Measurements from ENCODE around the gene PVALB. TPM values are rescaled to one million over a fixed set of nuclear protein-coding genes. Genes with fewer than 3 reads are reported as not detected.
A peak's percentile ranks its signal among the peaks of the same experiment; 100 is the strongest.

Gene PVALB
- total and polyA plus RNA-seq, 10 of the 15 experiments (the other 5 are each of a cell fraction or from before 2014, with no cell fraction given): not detected

DNA sequence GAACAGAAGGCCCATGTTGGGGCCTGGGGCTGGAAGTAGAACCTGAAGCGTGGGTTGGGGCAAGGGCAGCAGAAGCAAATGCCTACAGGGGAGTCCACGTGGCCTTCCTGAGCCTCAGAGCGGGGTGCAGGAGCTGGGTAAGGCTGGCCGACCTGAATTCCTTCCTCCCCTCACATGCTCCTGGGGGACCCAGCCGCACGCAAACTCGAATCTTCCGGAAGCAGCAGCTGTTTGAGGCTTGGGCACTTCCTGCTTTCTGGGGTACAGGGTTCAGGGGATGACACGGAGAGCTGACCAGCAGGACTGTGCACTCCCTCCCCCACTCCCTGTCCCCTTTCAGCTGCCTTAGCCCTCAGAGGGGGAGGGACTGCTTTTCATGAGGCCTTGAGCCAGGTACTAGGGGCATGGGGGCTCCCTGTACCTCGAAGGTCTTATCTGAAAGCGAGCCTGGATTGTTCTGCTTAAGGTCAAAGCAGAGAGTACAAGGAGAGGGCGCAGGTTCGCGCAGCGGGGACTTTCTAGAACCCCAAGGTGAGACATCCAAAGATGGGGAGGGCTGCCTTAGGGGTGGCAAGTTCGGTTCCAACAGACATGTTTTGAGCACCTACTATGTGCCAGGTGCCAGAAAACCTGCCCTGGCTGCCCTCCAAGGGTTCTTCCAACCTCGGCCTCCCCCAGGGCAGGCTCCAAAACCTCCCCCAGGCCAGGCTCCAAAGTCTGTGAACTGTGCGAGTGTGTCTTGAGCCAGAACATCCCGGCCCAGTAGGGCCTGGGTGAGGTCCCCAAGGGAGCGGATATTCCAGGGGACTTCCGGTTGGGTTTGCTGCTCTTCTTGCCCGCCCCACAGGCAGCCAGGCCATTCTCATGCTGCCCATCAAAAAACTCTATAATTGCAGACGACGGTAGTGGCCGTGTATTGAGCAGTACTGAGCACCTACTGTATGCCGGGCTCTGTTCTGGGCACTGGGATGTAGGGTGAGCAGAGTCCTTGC is 45.7 kb upstream of the PVALB start (continued):
- TF ChIP-seq GABPA (IDR thresholded peaks at IDR 0.05; ENCODE audit: low read depth) (peak; percentile 65; the same call in 1 of the 2 replicates), KDM1A (IDR thresholded peaks at IDR 0.05; ENCODE audit: borderline replicate concordance) (no peak), BMI1 (IDR thresholded peaks at IDR 0.05; ENCODE audit: borderline replicate concordance) (no peak), CREM (IDR thresholded peaks at IDR 0.05; ENCODE audit: low read depth) (peak; percentile 40; the same call in 1 of the 2 replicates), ZNF24 (IDR thresholded peaks at IDR 0.05) (no peak), POLR2AphosphoS2 (IDR thresholded peaks at IDR 0.05; ENCODE audit: low read depth, low read length) (no peak), SIN3A (IDR thresholded peaks at IDR 0.05; ENCODE audit: low read depth, low read length) (no peak), SMAD5 (IDR thresholded peaks at IDR 0.05; ENCODE audit: low read depth) (no peak), SMAD1 (IDR thresholded peaks at IDR 0.05; ENCODE audit: low read depth, partially characterized antibody) (no peak), MEF2A (IDR thresholded peaks at IDR 0.05; ENCODE audit: insufficient read depth, low read depth, low read length) (0 out of 2 replicates have a peak, but pooled peaks have one; percentile 50), EZH2 (IDR thresholded peaks at IDR 0.05; ENCODE audit: borderline replicate concordance, control insufficient read depth, low read depth, low read length) (no peak), NBN (IDR thresholded peaks at IDR 0.05) (peak; percentile 75), ATF7 (IDR thresholded peaks at IDR 0.05; ENCODE audit: low read depth) (peak; percentile 70), PAX5 (IDR thresholded peaks at IDR 0.05; ENCODE audit: borderline replicate concordance, low read depth, low read length) (peak; percentile 89; the same call in 1 of the 2 replicates), MTA3 (IDR thresholded peaks at IDR 0.05; ENCODE audit: borderline replicate concordance, low read length) (no peak), SMARCA5 (IDR thresholded peaks at IDR 0.05) (no peak), TARDBP (IDR thresholded peaks at IDR 0.05; ENCODE audit: borderline replicate concordance) (no peak), KAT2A (conservative IDR thresholded peaks at IDR 0.05; ENCODE audit: control insufficient read depth, low read depth, low read length) (no peak), NR2F1 (conservative IDR thresholded peaks at IDR 0.05) (peak; percentile 87)
- TF ChIP-seq, protein P1, sequence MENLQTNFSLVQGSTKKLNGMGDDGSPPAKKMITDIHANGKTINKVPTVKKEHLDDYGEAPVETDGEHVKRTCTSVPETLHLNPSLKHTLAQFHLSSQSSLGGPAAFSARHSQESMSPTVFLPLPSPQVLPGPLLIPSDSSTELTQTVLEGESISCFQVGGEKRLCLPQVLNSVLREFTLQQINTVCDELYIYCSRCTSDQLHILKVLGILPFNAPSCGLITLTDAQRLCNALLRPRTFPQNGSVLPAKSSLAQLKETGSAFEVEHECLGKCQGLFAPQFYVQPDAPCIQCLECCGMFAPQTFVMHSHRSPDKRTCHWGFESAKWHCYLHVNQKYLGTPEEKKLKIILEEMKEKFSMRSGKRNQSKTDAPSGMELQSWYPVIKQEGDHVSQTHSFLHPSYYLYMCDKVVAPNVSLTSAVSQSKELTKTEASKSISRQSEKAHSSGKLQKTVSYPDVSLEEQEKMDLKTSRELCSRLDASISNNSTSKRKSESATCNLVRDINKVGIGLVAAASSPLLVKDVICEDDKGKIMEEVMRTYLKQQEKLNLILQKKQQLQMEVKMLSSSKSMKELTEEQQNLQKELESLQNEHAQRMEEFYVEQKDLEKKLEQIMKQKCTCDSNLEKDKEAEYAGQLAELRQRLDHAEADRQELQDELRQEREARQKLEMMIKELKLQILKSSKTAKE (IDR thresholded peaks at IDR 0.05; ENCODE audit: low read depth, poor library complexity, severe bottlenecking): peak; percentile 24
- TF ChIP-seq, protein P2, sequence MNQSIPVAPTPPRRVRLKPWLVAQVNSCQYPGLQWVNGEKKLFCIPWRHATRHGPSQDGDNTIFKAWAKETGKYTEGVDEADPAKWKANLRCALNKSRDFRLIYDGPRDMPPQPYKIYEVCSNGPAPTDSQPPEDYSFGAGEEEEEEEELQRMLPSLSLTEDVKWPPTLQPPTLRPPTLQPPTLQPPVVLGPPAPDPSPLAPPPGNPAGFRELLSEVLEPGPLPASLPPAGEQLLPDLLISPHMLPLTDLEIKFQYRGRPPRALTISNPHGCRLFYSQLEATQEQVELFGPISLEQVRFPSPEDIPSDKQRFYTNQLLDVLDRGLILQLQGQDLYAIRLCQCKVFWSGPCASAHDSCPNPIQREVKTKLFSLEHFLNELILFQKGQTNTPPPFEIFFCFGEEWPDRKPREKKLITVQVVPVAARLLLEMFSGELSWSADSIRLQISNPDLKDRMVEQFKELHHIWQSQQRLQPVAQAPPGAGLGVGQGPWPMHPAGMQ (IDR thresholded peaks at IDR 0.05; ENCODE audit: borderline replicate concordance): no peak
- TF ChIP-seq, protein P3, sequence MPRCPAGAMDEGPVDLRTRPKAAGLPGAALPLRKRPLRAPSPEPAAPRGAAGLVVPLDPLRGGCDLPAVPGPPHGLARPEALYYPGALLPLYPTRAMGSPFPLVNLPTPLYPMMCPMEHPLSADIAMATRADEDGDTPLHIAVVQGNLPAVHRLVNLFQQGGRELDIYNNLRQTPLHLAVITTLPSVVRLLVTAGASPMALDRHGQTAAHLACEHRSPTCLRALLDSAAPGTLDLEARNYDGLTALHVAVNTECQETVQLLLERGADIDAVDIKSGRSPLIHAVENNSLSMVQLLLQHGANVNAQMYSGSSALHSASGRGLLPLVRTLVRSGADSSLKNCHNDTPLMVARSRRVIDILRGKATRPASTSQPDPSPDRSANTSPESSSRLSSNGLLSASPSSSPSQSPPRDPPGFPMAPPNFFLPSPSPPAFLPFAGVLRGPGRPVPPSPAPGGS (IDR thresholded peaks at IDR 0.05; ENCODE audit: borderline replicate concordance, insufficient read depth, low read depth, low read length, poor library complexity, severe bottlenecking): no peak

Data from GM12878 (cell line).